Stimulated activated effector memory CD8-positive, alpha-beta T cell treated with anti-CD3 and anti-CD28 coated beads, Interleukin-12 subunit alpha, Interleukin-12 subunit beta, amount 100 ng/mL, for 72 hours (primary cell): ENCODE measurements around the gene DPYSL3.

Source experiments
- ATAC-seq: fragments of 150-1000 bp; cut with Tn5 transposase; 2 replicates; pipeline ENCODE4 v1.10.0; 2021
- DNase-seq, 2 donors: peaks; one replicate each; pipeline ENCODE4 v3.0.0; 2021 to 2022; ENCODE audit warnings: low spot score in 2 of 2
- H3K27ac Mint-ChIP-seq: one replicate; pipeline ENCODE4 v1.8.0; 2022; ENCODE audit warnings: mild to moderate bottlenecking, mixed read lengths
- H3K36me3 Mint-ChIP-seq: one replicate; pipeline ENCODE4 v1.8.0; 2022; ENCODE audit warnings: mild to moderate bottlenecking, mixed read lengths
- H3K4me1 Mint-ChIP-seq: one replicate; pipeline ENCODE4 v1.8.0; 2022; ENCODE audit warnings: mixed read lengths
- H3K4me3 Mint-ChIP-seq: one replicate; pipeline ENCODE4 v1.8.0; 2022; ENCODE audit warnings: mild to moderate bottlenecking, mixed read lengths
- H3K9me3 Mint-ChIP-seq: one replicate; pipeline ENCODE4 v1.8.0; 2022; ENCODE audit warnings: mixed read lengths

The DPYSL3 gene

GRCh38 chr5:147487031-147487750 lies 22.7 kb downstream of the DPYSL3 start:
- Mint-ChIP-seq H3K27ac (no peak overlapping the region), H3K36me3 (no peaks in the 10 kb centered on the region), H3K9me3 (no peaks in the 10 kb centered on the region), H3K4me3 (no peak overlapping the region), H3K4me1 (no peaks in the 10 kb centered on the region)
- ATAC-seq (no peak), DNase-seq (no peak)

GRCh38 chr5:147485814-147486213 lies 24.1 kb downstream of the DPYSL3 start:
- H3K27ac Mint-ChIP-seq: no peak overlapping the region
- H3K4me1 Mint-ChIP-seq: no peaks in the 10 kb centered on the region
- ATAC-seq (no peak), DNase-seq (no peak)
- H3K36me3 Mint-ChIP-seq: no peaks in the 10 kb centered on the region
- H3K4me3 Mint-ChIP-seq: no peak overlapping the region
- no peaks in the 10 kb centered on the region for H3K9me3 Mint-ChIP-seq

GRCh38 chr5:147485046-147485445 lies 24.8 kb downstream of the DPYSL3 start:
- Mint-ChIP-seq H3K4me3 (no peak overlapping the region), H3K27ac (no peak overlapping the region), H3K9me3 (no peaks in the 10 kb centered on the region), H3K4me1 (no peaks in the 10 kb centered on the region), H3K36me3 (no peaks in the 10 kb centered on the region)
- ATAC-seq (no peak), DNase-seq (no peak)

GRCh38 chr5:147484708-147485020 lies 25.2 kb downstream of the DPYSL3 start:
- Mint-ChIP-seq H3K4me1 (no peaks in the 10 kb centered on the region), H3K27ac (no peak overlapping the region), H3K4me3 (no peak overlapping the region), H3K36me3 (no peaks in the 10 kb centered on the region), H3K9me3 (no peaks in the 10 kb centered on the region)
- DNase-seq: no peak
- ATAC-seq: no peak

- Mint-ChIP-seq H3K36me3 (no peaks in the 10 kb centered on the region), H3K27ac (no peak overlapping the region), H3K9me3 (no peaks in the 10 kb centered on the region), H3K4me3 (no peak overlapping the region), H3K4me1 (no peaks in the 10 kb centered on the region)
- no peak for DNase-seq
- no peak for ATAC-seq
Measured at GRCh38 chr5:147483961-147484707, 25.7 kb downstream of the DPYSL3 start.

GRCh38 chr5:147483188-147483790 lies 26.6 kb downstream of the DPYSL3 start:
- H3K4me1 Mint-ChIP-seq: no peaks in the 10 kb centered on the region
- ATAC-seq (no peak), DNase-seq (no peak)
- no peak overlapping the region for H3K27ac Mint-ChIP-seq
- H3K9me3 Mint-ChIP-seq: no peaks in the 10 kb centered on the region
- H3K36me3 Mint-ChIP-seq: no peaks in the 10 kb centered on the region
- H3K4me3 Mint-ChIP-seq: no peak overlapping the region

- H3K4me1 Mint-ChIP-seq: no peaks in the 10 kb centered on the region
- H3K4me3 Mint-ChIP-seq: no peak overlapping the region
- no peaks in the 10 kb centered on the region for H3K36me3 Mint-ChIP-seq
- no peak overlapping the region for H3K27ac Mint-ChIP-seq
- ATAC-seq: no peak
- H3K9me3 Mint-ChIP-seq: no peaks in the 10 kb centered on the region
- no peak for DNase-seq
Measured at GRCh38 chr5:147482706-147483180, 27.1 kb downstream of the DPYSL3 start.

- no peak for DNase-seq
- H3K27ac Mint-ChIP-seq: no peak overlapping the region
- no peaks in the 10 kb centered on the region for H3K9me3 Mint-ChIP-seq
- H3K36me3 Mint-ChIP-seq: no peaks in the 10 kb centered on the region
- H3K4me1 Mint-ChIP-seq: no peaks in the 10 kb centered on the region
- ATAC-seq: no peak
- no peak overlapping the region for H3K4me3 Mint-ChIP-seq
Measured at GRCh38 chr5:147481874-147482705, 27.8 kb downstream of the DPYSL3 start.

- no peaks in the 10 kb centered on the region for H3K36me3 Mint-ChIP-seq
- H3K27ac Mint-ChIP-seq: no peak overlapping the region
- H3K4me1 Mint-ChIP-seq: no peaks in the 10 kb centered on the region
- H3K9me3 Mint-ChIP-seq: no peaks in the 10 kb centered on the region
- H3K4me3 Mint-ChIP-seq: no peak overlapping the region
- DNase-seq (no peak), ATAC-seq (no peak)
Measured at GRCh38 chr5:147481376-147481775, 28.5 kb downstream of the DPYSL3 start.

- Mint-ChIP-seq H3K36me3 (no peaks in the 10 kb centered on the region), H3K4me3 (no peak overlapping the region), H3K4me1 (no peaks in the 10 kb centered on the region), H3K27ac (no peak overlapping the region), H3K9me3 (no peaks in the 10 kb centered on the region)
- DNase-seq (no peak), ATAC-seq (no peak)
Measured at GRCh38 chr5:147479949-147480348, 29.9 kb downstream of the DPYSL3 start.

- no peak for DNase-seq
- no peak overlapping the region for H3K4me3 Mint-ChIP-seq
- H3K9me3 Mint-ChIP-seq: no peaks in the 10 kb centered on the region
- H3K27ac Mint-ChIP-seq: no peak overlapping the region
- no peaks in the 10 kb centered on the region for H3K4me1 Mint-ChIP-seq
- no peak for ATAC-seq
- H3K36me3 Mint-ChIP-seq: no peaks in the 10 kb centered on the region
Measured at GRCh38 chr5:147479444-147479843, 30.4 kb downstream of the DPYSL3 start.

GRCh38 chr5:147474140-147474539 lies 35.7 kb downstream of the DPYSL3 start:
- no peak for DNase-seq
- no peaks in the 10 kb centered on the region for H3K9me3 Mint-ChIP-seq
- H3K36me3 Mint-ChIP-seq: no peaks in the 10 kb centered on the region
- H3K27ac Mint-ChIP-seq: no peak overlapping the region
- ATAC-seq: no peak
- no peak overlapping the region for H3K4me3 Mint-ChIP-seq
- no peaks in the 10 kb centered on the region for H3K4me1 Mint-ChIP-seq

GRCh38 chr5:147472664-147473475 lies 37.0 kb downstream of the DPYSL3 start:
- Mint-ChIP-seq H3K4me3 (no peak overlapping the region), H3K4me1 (no peaks in the 10 kb centered on the region), H3K36me3 (no peaks in the 10 kb centered on the region), H3K9me3 (no peaks in the 10 kb centered on the region), H3K27ac (no peak overlapping the region)
- ATAC-seq: no peak
- no peak for DNase-seq

GRCh38 chr5:147467973-147468508 lies 41.8 kb downstream of the DPYSL3 start:
- no peaks in the 10 kb centered on the region for H3K36me3 Mint-ChIP-seq
- no peak for DNase-seq
- H3K4me1 Mint-ChIP-seq: no peaks in the 10 kb centered on the region
- no peak for ATAC-seq
- no peak overlapping the region for H3K27ac Mint-ChIP-seq
- H3K4me3 Mint-ChIP-seq: no peak overlapping the region
- no peaks in the 10 kb centered on the region for H3K9me3 Mint-ChIP-seq
